CD14-positive monocyte (primary cell): ENCODE measurements around the gene CEACAM4. TPM values are rescaled to one million over a fixed set of nuclear protein-coding genes. Genes with fewer than 3 reads are reported as not detected.

ENCODE experiments used
- DNase-seq, 3 donors: peaks; one replicate each; pipeline ENCODE4 v3.0.0-alpha.2; 2011 to 2022
- H2AFZ ChIP-seq: 2 replicates; pipeline ENCODE4 v1.6.0; 2012; ENCODE audit warnings: mild to moderate bottlenecking, low read depth, low read length, inconsistent platforms; ENCODE audit not compliant: insufficient read depth, poor library complexity, severe bottlenecking
- H3K27ac ChIP-seq, 2 donors: 1 replicate in 1 of 2; 2 replicates in 1 of 2; pipeline ENCODE4 v1.5.1; 2012 to 2013; ENCODE audit warnings: low read length in 2 of 2, control low read depth in 1 of 2, inconsistent platforms in 1 of 2, low read depth in 1 of 2, mild to moderate bottlenecking in 1 of 2
- H3K27me3 ChIP-seq, 2 donors: one replicate each; pipeline versions ENCODE4 v1.6.0 to v1.6.1; 2011 to 2013; ENCODE audit warnings: low read length in 2 of 2; ENCODE audit not compliant: control insufficient read depth in 2 of 2, insufficient read depth in 2 of 2
- H3K36me3 ChIP-seq, 2 donors: replicated peaks in 1 of 2; 1 replicate in 1 of 2; 2 replicates in 1 of 2; pipeline versions ENCODE4 v1.5.1 to v1.6.1; 2012 to 2013; ENCODE audit warnings: low read length in 2 of 2, control low read depth in 1 of 2, inconsistent platforms in 1 of 2, mild to moderate bottlenecking in 1 of 2; ENCODE audit not compliant: insufficient read depth in 2 of 2, control insufficient read depth in 1 of 2
- H3K4me1 ChIP-seq, 2 donors: 1 replicate in 1 of 2; 2 replicates in 1 of 2; pipeline versions ENCODE4 v1.5.1 to v1.6.1; 2012 to 2013; ENCODE audit warnings: low read length in 2 of 2, control low read depth in 1 of 2, inconsistent platforms in 1 of 2, mild to moderate bottlenecking in 1 of 2, moderate library complexity in 1 of 2; ENCODE audit not compliant: insufficient read depth in 2 of 2, control insufficient read depth in 1 of 2
- H3K4me2 ChIP-seq: replicated peaks from 2 replicates; pipeline ENCODE3; 2012; ENCODE audit warnings: low read length, moderate library complexity, mild to moderate bottlenecking; ENCODE audit not compliant: poor library complexity, severe bottlenecking; ENCODE audit errors: extremely low read depth
- H3K4me3 ChIP-seq, 3 experiments: fragments of 200-600 bp in 1 of 3; sonication (generic) in 1 of 3; replicated peaks in 1 of 3; 1 replicate in 2 of 3; 2 replicates in 1 of 3; pipeline ENCODE4 v1.5.1; 2011 to 2013; ENCODE audit warnings: low read length in 3 of 3, mild to moderate bottlenecking in 3 of 3, control low read depth in 2 of 3, low read depth in 2 of 3, inconsistent platforms in 1 of 3, moderate library complexity in 1 of 3
- H3K79me2 ChIP-seq: 2 replicates; pipeline ENCODE4 v1.6.0; 2012; ENCODE audit warnings: mild to moderate bottlenecking, control low read depth, inconsistent platforms, low read length, moderate library complexity; ENCODE audit not compliant: insufficient read depth
- H3K9ac ChIP-seq: 2 replicates; pipeline ENCODE4 v1.6.0; 2017; ENCODE audit warnings: low read length, mild to moderate bottlenecking; ENCODE audit not compliant: insufficient read depth, poor library complexity, severe bottlenecking
- H3K9me3 ChIP-seq, 2 donors: replicated peaks in 1 of 2; 1 replicate in 1 of 2; 2 replicates in 1 of 2; pipeline versions ENCODE4 v1.5.1 to v1.6.1; 2012 to 2013; ENCODE audit warnings: low read length in 2 of 2, control low read depth in 1 of 2; ENCODE audit not compliant: control insufficient read depth in 1 of 2, insufficient read depth in 1 of 2
- H4K20me1 ChIP-seq: 2 replicates; pipeline ENCODE4 v1.6.0; 2012; ENCODE audit warnings: mild to moderate bottlenecking, low read length, control low read depth, moderate library complexity; ENCODE audit not compliant: insufficient read depth
- H3K27ac Mint-ChIP-seq, 7 donors: one replicate each; pipeline ENCODE4 v1.8.0; 2020; ENCODE audit warnings: mild to moderate bottlenecking in 7 of 7, mixed read lengths in 7 of 7, moderate library complexity in 6 of 7, inconsistent platforms in 2 of 7
- H3K27me3 Mint-ChIP-seq, 3 donors: one replicate each; pipeline ENCODE4 v1.8.0; 2021 to 2022; ENCODE audit warnings: low read depth in 3 of 3, mild to moderate bottlenecking in 3 of 3, mixed read lengths in 3 of 3, moderate library complexity in 3 of 3, inconsistent platforms in 1 of 3
- H3K36me3 Mint-ChIP-seq, 2 donors: one replicate each; pipeline ENCODE4 v1.8.0; 2020; ENCODE audit warnings: mixed read lengths in 2 of 2, inconsistent platforms in 1 of 2, mild to moderate bottlenecking in 1 of 2
- H3K4me1 Mint-ChIP-seq: one replicate; pipeline ENCODE4 v1.8.0; 2020; ENCODE audit warnings: mild to moderate bottlenecking, mixed read lengths
- H3K4me3 Mint-ChIP-seq, 2 donors: one replicate each; pipeline ENCODE4 v1.8.0; 2020; ENCODE audit warnings: mild to moderate bottlenecking in 2 of 2, mixed read lengths in 2 of 2, moderate library complexity in 1 of 2
- H3K9me3 Mint-ChIP-seq, 7 donors: one replicate each; pipeline ENCODE4 v1.8.0; 2020 to 2022; ENCODE audit warnings: mixed read lengths in 7 of 7, mild to moderate bottlenecking in 6 of 7, moderate library complexity in 6 of 7, inconsistent platforms in 2 of 7
- WGBS: methylation state at CpG from one replicate; pipeline ENCODE4 v1.1.5; 2013; ENCODE audit warnings: missing lambda C conversion rate; ENCODE audit not compliant: insufficient coverage; 5-methylcytosine and 5-hydroxymethylcytosine counted together
- intact Hi-C, 2 donors: fragments of 100-400 bp; cut with micrococcal nuclease; formaldehyde crosslinking; loops; one replicate each; pipeline versions ENCODE4 v1.15.0 to v1.15.1; 2023
- polyA plus RNA-seq, 3 donors: library from polyadenylated mRNA; depleted of rRNA in 1 of 3; unstranded in 2 of 3; stranded (reverse) in 1 of 3; fragments of 300-500 nt in 2 of 3; fragments of >200 nt in 1 of 3; fragmentation: Illumina TruSeq in 2 of 3; gene quantifications; 1 replicate in 2 of 3; 2 replicates in 1 of 3; pipeline ENCODE4 v1.2.3, GENCODE V29; 2012 to 2021
- TF ChIP-seq, protein P1 (sequence below): fragments of 200-600 bp; IDR thresholded peaks from one replicate; pipeline ENCODE4 v1.8.0; 2022; ENCODE audit warnings: antibody characterized with exemption, mild to moderate bottlenecking

The CEACAM4 gene
- polyA plus RNA-seq, 3 donors: 23.1 to 40.7 (median 27.5) TPM

DNA sequence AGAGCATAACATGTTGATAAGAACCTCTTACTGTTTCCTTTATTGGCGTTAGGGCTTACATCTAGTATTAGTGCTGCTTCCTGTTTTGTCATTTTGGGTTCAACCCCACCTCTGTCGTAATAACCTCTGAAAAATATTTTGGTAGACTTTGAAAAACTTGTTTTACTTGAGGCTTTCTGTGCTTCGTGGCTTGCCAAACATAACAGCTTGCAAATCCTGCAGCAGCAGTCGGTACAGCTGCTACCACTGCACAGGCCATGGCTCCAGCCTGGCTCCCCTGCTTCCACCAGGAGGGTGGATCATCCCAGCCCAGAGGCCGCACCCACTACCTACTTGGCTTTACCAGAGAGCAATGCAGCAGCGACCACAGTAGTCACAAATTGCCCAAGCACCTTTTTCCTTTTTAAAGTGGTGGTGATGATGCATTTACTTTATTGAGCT lies 11.8 kb upstream of the CEACAM4 start:
- peaks cover 50% of the 10 kb centered on the region for H3K4me1 Mint-ChIP-seq
- no peaks in the 10 kb centered on the region for H3K36me3 ChIP-seq
- peak overlapping the region; percentile 90 to 98 (median 95) for H3K27ac Mint-ChIP-seq
- H3K9me3 Mint-ChIP-seq: peaks cover 0 to 13% (median 6%) of the 10 kb centered on the region in 7 donors
- H3K4me1 ChIP-seq: peaks cover 52 to 56% of the 10 kb centered on the region in 2 donors
- peak overlapping the region; percentile 1 for H3K9ac ChIP-seq
- H3K27me3 Mint-ChIP-seq: peaks cover 0 to 4% (median 2%) of the 10 kb centered on the region in 3 donors
- H3K27ac ChIP-seq: peak overlapping the region; percentile 81 to 87
- H3K4me2 ChIP-seq: peak overlapping the region; percentile 60
- TF ChIP-seq, protein P1, sequence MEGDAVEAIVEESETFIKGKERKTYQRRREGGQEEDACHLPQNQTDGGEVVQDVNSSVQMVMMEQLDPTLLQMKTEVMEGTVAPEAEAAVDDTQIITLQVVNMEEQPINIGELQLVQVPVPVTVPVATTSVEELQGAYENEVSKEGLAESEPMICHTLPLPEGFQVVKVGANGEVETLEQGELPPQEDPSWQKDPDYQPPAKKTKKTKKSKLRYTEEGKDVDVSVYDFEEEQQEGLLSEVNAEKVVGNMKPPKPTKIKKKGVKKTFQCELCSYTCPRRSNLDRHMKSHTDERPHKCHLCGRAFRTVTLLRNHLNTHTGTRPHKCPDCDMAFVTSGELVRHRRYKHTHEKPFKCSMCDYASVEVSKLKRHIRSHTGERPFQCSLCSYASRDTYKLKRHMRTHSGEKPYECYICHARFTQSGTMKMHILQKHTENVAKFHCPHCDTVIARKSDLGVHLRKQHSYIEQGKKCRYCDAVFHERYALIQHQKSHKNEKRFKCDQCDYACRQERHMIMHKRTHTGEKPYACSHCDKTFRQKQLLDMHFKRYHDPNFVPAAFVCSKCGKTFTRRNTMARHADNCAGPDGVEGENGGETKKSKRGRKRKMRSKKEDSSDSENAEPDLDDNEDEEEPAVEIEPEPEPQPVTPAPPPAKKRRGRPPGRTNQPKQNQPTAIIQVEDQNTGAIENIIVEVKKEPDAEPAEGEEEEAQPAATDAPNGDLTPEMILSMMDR: no peak
- peak overlapping the region in 1 of 3 experiments; percentile 50 for H3K4me3 ChIP-seq
- WGBS: 6% methylated on average over 2 of the region's 6 CpGs
- no peaks in the 10 kb centered on the region for H3K27me3 ChIP-seq
- peaks cover 0 to 8% of the 10 kb centered on the region in 2 donors for H3K36me3 Mint-ChIP-seq
- H2AFZ ChIP-seq: peak overlapping the region; percentile 38
- no peaks in the 10 kb centered on the region for H4K20me1 ChIP-seq
- intact Hi-C loops: no loop called here
- peak; percentile 40 to 59 (median 47) for DNase-seq
- H3K9me3 ChIP-seq: no peaks in the 10 kb centered on the region
- peak overlapping the region; percentile 39 to 80 for H3K4me3 Mint-ChIP-seq
- no peaks in the 10 kb centered on the region for H3K79me2 ChIP-seq

DNA sequence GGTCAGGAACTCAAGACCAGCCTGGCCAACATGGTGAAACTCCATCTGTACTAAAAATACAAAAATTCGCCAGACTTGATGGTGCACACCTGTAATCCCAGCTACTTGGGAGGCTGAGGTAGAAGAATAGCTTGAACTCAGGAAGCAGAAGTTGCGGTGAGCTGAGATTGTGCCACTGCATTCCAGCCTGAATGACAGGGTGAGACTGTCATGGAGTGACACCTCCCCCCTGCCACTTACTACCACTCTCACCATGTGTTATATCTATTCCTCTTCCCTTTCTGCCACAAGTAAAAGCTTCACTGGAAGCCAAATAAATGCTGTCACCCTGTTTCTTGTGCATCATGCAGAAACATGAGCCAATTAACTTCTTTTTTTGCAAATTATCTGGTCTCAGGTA lies 10.6 kb upstream of the CEACAM4 start:
- Histone ChIP-seq H3K27me3 (no peaks in the 10 kb centered on the region), H2AFZ (no peak overlapping the region), H3K4me1 (peaks cover 52 to 56% of the 10 kb centered on the region in 2 donors), H3K4me2 (peak overlapping the region; percentile 60), H3K4me3 (peak overlapping the region in 1 of 3 experiments; percentile 50), H3K27ac (peak overlapping the region; percentile 29 to 81), H3K79me2 (no peaks in the 10 kb centered on the region), H3K9me3 (peaks cover 0 to under 1% of the 10 kb centered on the region in 2 donors), H3K9ac (no peak overlapping the region), H4K20me1 (no peaks in the 10 kb centered on the region), H3K36me3 (no peaks in the 10 kb centered on the region)
- TF ChIP-seq, protein P1: no peak
- peaks cover 0 to 8% of the 10 kb centered on the region in 2 donors for H3K36me3 Mint-ChIP-seq
- peak overlapping the region; percentile 89 to 98 (median 95) for H3K27ac Mint-ChIP-seq
- intact Hi-C loops: no loop called here
- peaks cover 50% of the 10 kb centered on the region for H3K4me1 Mint-ChIP-seq
- H3K4me3 Mint-ChIP-seq: peak overlapping the region in 1 of 2 donors; percentile 46
- WGBS: no CpG with 5 or more reads among the region's 2 CpGs
- H3K9me3 Mint-ChIP-seq: peaks cover 2 to 16% (median 7%) of the 10 kb centered on the region in 7 donors
- DNase-seq: peak; percentile 74 to 82 (median 81)
- H3K27me3 Mint-ChIP-seq: peaks cover 0 to 1% (median 0%) of the 10 kb centered on the region in 3 donors
